ENCODE results near the gene ABI1.
A peak's percentile ranks its signal among the peaks of the same experiment; 100 is the strongest.

ABI1 gene

GRCh38 chr10:26727005-26727404, 133.8 kb downstream of the ABI1 start (continued):
- no peak for TF ChIP-seq ZNF335 (tag by site-specific recombination; conservative IDR thresholded peaks at IDR 0.05)
- TF ChIP-seq ZNF658 (tag by site-specific recombination; IDR thresholded peaks at IDR 0.05) = no peak
- no peak for TF ChIP-seq ZFP3 (tag by site-specific recombination; IDR thresholded peaks at IDR 0.05; ENCODE audit: low read depth)
- TF ChIP-seq ZNF629 (tag by site-specific recombination; IDR thresholded peaks at IDR 0.05) = no peak
- TF ChIP-seq ZNF670 (tag by site-specific recombination; IDR thresholded peaks at IDR 0.05; ENCODE audit: low read depth) = no peak
- no peak for TF ChIP-seq ZNF704 (tag by site-specific recombination; IDR thresholded peaks at IDR 0.05)
- no peak for TF ChIP-seq ZNF211 (tag by site-specific recombination; IDR thresholded peaks at IDR 0.05; ENCODE audit: low read depth)
- no peak for TF ChIP-seq ZNF140 (tag by site-specific recombination; IDR thresholded peaks at IDR 0.05)

GRCh38 chr10:26725837-26726727, 134.7 kb downstream of the ABI1 start:
- POLR2A ChIA-PET = interaction anchor here (0.7 kb wide), 1 partner anchor 156 kb away, joined by 3 read pairs; no protein-coding TSS in a partner anchor
- no peaks in the 10 kb centered on the region for H3K4me1 ChIP-seq (ENCODE audit: control insufficient read depth, insufficient read depth, low read length)
- no peaks in the 10 kb centered on the region for H3K9me3 ChIP-seq (ENCODE audit: control insufficient read depth, insufficient read depth, low read depth, low read length)
- H3K27ac ChIP-seq (ENCODE audit: extremely low read depth, low read depth, low read length) = no peak overlapping the region
- H3K36me3 ChIP-seq (ENCODE audit: control insufficient read depth in 2 of 2, insufficient read depth in 1 of 2, low read length in 2 of 2) = peaks cover 51 to 77% of the 10 kb centered on the region in 2 experiments
- CTCF ChIA-PET = interaction anchor here (0.5 to 3.3 kb wide), 48 partner anchors 9 to 1515 kb away, joined by 3 to 99 read pairs (median 4); partner anchors contain the start of gene ABI1
- no peak overlapping the region for H3K4me3 ChIP-seq (ENCODE audit: low read depth, low read length)
- TF ChIP-seq ZNF660 (tag by site-specific recombination; IDR thresholded peaks at IDR 0.05) (0 out of 2 replicates have a peak, but pooled peaks have one; percentile 15), PRDM10 (tag by site-specific recombination; IDR thresholded peaks at IDR 0.05) (peak; percentile 77), ZNF623 (tag by site-specific recombination; IDR thresholded peaks at IDR 0.05) (no peak), ZNF580 (tag by site-specific recombination; IDR thresholded peaks at IDR 0.05) (no peak), ZNF146 (tag by site-specific recombination; IDR thresholded peaks at IDR 0.05) (no peak), ZNF692 (tag by site-specific recombination; IDR thresholded peaks at IDR 0.05) (no peak), GLI2 (tag by site-specific recombination; IDR thresholded peaks at IDR 0.05; ENCODE audit: borderline replicate concordance, low read depth) (no peak), ZNF354C (tag by site-specific recombination; IDR thresholded peaks at IDR 0.05; ENCODE audit: borderline replicate concordance, low read depth) (no peak), ZNF366 (tag by site-specific recombination; conservative IDR thresholded peaks at IDR 0.05) (peak; percentile 55), ZNF214 (tag by site-specific recombination; IDR thresholded peaks at IDR 0.05; ENCODE audit: borderline replicate concordance) (no peak), ZNF654 (tag by site-specific recombination; IDR thresholded peaks at IDR 0.05; ENCODE audit: low read depth) (peak; percentile 80), ZSCAN23 (tag by site-specific recombination; IDR thresholded peaks at IDR 0.05) (no peak), PBX3 (CRISPR knock-in tag; IDR thresholded peaks at IDR 0.05) (no peak), ZNF202 (tag by site-specific recombination; IDR thresholded peaks at IDR 0.05; ENCODE audit: borderline replicate concordance) (no peak), BCL6B (tag by site-specific recombination; IDR thresholded peaks at IDR 0.05) (no peak), MZF1 (tag by site-specific recombination; IDR thresholded peaks at IDR 0.05; ENCODE audit: borderline replicate concordance) (no peak), SCRT1 (tag by site-specific recombination; IDR thresholded peaks at IDR 0.05; ENCODE audit: borderline replicate concordance) (no peak)

Data from HEK293 (cell line).